Activated naive CD4-positive, alpha-beta T cell treated with anti-CD3 and anti-CD28 coated beads, Interleukin-2, amount 10 ng/mL, durations not matched to agents 7 days and 5 days (primary cell): ENCODE measurements around the gene ITPR2.
"Not testable (repeated sequence)": the region's sequence is repeated elsewhere in the genome, so short reads cannot be mapped to it uniquely, and the experiment has no call there.

Experiments
- CTCF ChIA-PET: fragments of 350-600 bp; sonication (Branson Sonifier 250); formaldehyde crosslinking; loops from one replicate; lab custom pipeline; 2021; ENCODE audit warnings: antibody characterized with exemption; lab: Charles Lee
- DNase-seq: peaks from one replicate; pipeline ENCODE4 v3.0.0-alpha.2; 2020
- H3K27ac Mint-ChIP-seq: one replicate; pipeline ENCODE4 v1.8.0; 2021; ENCODE audit warnings: mild to moderate bottlenecking, moderate library complexity, mixed read lengths
- H3K27me3 Mint-ChIP-seq: one replicate; pipeline ENCODE4 v1.8.0; 2021; ENCODE audit warnings: mild to moderate bottlenecking, mixed read lengths
- H3K36me3 Mint-ChIP-seq: one replicate; pipeline ENCODE4 v1.8.0; 2021; ENCODE audit warnings: mixed read lengths
- H3K4me1 Mint-ChIP-seq: one replicate; pipeline ENCODE4 v1.8.0; 2021; ENCODE audit warnings: mixed read lengths
- H3K4me3 Mint-ChIP-seq: one replicate; pipeline ENCODE4 v1.8.0; 2021; ENCODE audit warnings: mild to moderate bottlenecking, moderate library complexity, mixed read lengths
- H3K9me3 Mint-ChIP-seq: one replicate; pipeline ENCODE4 v1.8.0; 2021; ENCODE audit warnings: mixed read lengths

Gene ITPR2

DNA sequence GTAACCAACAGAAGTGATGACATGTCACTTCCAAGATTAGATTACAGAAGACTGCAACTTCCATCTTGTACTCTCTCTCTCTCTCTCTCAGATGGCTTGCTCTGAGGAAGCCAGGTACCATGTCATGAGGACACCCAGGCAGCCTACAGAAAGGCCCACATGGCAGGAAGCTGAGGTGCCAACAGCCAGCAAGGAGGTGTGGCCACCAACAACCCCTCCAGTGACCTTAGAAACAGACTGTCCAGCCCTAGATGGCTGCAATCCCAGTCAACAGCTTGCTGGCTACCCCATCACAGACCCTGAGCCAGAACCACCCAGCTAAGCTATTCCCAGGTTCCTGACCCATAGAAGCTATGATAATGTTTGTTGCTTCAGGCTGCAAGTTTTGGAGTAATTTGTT is 178.4 kb downstream of the ITPR2 start:
- Mint-ChIP-seq H3K36me3 (peaks cover 53% of the 10 kb centered on the region), H3K27ac (no peak overlapping the region), H3K27me3 (no peaks in the 10 kb centered on the region), H3K4me3 (no peak overlapping the region), H3K4me1 (no peaks in the 10 kb centered on the region), H3K9me3 (no peaks in the 10 kb centered on the region)
- CTCF ChIA-PET: no interaction called here
- DNase-seq: no peak

DNA sequence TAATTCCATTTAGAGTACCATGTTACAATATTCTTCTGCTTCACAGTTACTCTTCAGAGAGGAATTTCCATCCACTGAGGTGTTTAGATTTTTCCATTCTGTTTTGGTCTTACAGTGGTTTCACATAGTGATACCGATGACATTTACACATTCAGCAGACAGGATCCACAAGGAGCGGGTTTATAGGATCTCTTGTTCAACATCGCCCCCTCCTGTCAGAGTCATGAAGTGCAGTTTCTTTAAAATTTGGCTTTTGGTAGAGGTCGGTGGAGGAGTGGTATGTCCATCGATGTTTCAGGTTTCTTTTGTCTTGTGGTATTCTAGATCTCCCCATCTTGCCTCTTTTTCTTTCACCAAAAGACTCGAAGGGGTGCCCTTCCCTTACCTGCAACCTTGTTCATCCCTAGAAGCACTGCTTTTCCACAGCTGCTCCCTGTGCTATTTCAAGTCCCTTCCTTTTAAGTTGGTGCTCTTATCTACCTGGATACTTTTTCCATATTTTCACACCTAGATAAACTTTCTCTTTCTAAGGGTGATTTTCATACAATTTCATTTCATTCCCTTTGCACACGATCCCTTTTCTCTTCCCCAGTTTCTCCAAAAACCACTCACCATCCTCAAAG is 181.3 kb downstream of the ITPR2 start:
- CTCF ChIA-PET: interaction anchor here (0.7 to 2.2 kb wide), 13 partner anchors 15 to 554 kb away, joined by 3 to 12 read pairs (median 4); no protein-coding TSS in a partner anchor
- Mint-ChIP-seq H3K27ac (no peak overlapping the region), H3K27me3 (no peaks in the 10 kb centered on the region), H3K4me1 (no peaks in the 10 kb centered on the region), H3K36me3 (peaks cover 42% of the 10 kb centered on the region), H3K9me3 (no peaks in the 10 kb centered on the region), H3K4me3 (no peak overlapping the region)
- peak; percentile 62 for DNase-seq

- CTCF ChIA-PET: interaction anchor here (0.8 to 2.2 kb wide), 5 partner anchors 15 to 553 kb away, joined by 3 to 12 read pairs (median 5); no protein-coding TSS in a partner anchor
- Mint-ChIP-seq H3K27ac (no peak overlapping the region), H3K36me3 (peaks cover 38% of the 10 kb centered on the region), H3K27me3 (no peaks in the 10 kb centered on the region), H3K4me3 (no peak overlapping the region), H3K4me1 (no peaks in the 10 kb centered on the region), H3K9me3 (no peaks in the 10 kb centered on the region)
- no peak for DNase-seq
Observed at GRCh38 chr12:26651036-26651435, 182.0 kb downstream of the ITPR2 start.

GRCh38 chr12:26648999-26649398 is 184.0 kb downstream of the ITPR2 start:
- H3K4me3 Mint-ChIP-seq: no peak overlapping the region
- no peak for DNase-seq
- peaks cover 26% of the 10 kb centered on the region for H3K36me3 Mint-ChIP-seq
- H3K27ac Mint-ChIP-seq: no peak overlapping the region
- CTCF ChIA-PET: no interaction called here
- H3K27me3 Mint-ChIP-seq: no peaks in the 10 kb centered on the region
- H3K9me3 Mint-ChIP-seq: no peaks in the 10 kb centered on the region
- no peaks in the 10 kb centered on the region for H3K4me1 Mint-ChIP-seq

- DNase-seq: no peak
- no peak overlapping the region for H3K27ac Mint-ChIP-seq
- CTCF ChIA-PET: no interaction called here
- no peak overlapping the region for H3K4me3 Mint-ChIP-seq
- peaks cover 22% of the 10 kb centered on the region for H3K36me3 Mint-ChIP-seq
- H3K27me3 Mint-ChIP-seq: no peaks in the 10 kb centered on the region
- H3K9me3 Mint-ChIP-seq: no peaks in the 10 kb centered on the region
- H3K4me1 Mint-ChIP-seq: no peaks in the 10 kb centered on the region
Observed at GRCh38 chr12:26648584-26648983, 184.4 kb downstream of the ITPR2 start.

DNA sequence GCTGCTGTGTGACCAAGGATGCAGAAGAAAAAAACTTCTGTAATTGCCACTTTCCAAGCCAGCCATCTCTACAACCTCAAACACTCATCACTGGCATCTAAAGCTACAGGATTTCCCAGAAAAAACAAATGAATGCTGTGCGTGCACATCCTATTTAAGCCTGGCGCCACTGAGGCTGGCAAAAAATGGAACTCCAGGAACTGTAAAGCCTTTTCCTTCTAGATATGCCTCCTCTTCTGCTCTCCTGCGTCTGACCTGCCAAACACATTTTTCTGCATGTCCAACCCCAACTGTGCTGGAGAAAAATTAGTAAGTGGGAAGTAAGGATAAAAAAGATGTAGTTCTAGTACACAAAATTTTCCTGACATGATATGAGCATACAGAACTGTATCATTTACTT is 184.9 kb downstream of the ITPR2 start:
- Mint-ChIP-seq H3K36me3 (peaks cover 22% of the 10 kb centered on the region), H3K9me3 (no peaks in the 10 kb centered on the region), H3K27me3 (no peaks in the 10 kb centered on the region), H3K4me3 (no peak overlapping the region), H3K27ac (no peak overlapping the region), H3K4me1 (no peaks in the 10 kb centered on the region)
- CTCF ChIA-PET: no interaction called here
- DNase-seq: no peak

DNA sequence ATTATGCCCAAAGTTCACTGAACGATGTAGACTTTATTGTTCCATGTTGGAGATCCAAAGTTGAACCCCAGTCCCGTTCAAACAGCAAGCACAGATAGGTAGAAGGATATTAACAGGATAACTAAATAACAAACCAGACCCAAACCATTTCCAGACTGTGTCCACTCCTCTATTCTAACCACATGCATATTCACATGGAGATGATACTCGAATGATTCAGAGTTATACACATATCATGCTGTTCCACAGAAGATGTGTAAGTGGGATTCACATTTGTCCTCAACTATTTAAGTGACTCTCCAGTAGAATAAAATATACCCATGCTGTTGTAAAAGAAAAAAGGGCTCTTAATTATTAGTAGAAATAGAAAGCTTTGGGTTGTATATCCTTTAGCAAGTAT is 185.9 kb downstream of the ITPR2 start:
- Mint-ChIP-seq H3K9me3 (no peaks in the 10 kb centered on the region), H3K27me3 (no peaks in the 10 kb centered on the region), H3K4me3 (no peak overlapping the region), H3K4me1 (no peaks in the 10 kb centered on the region), H3K27ac (no peak overlapping the region), H3K36me3 (peaks cover 15% of the 10 kb centered on the region)
- DNase-seq: no peak
- CTCF ChIA-PET: interaction anchor here (0.7 kb wide), 1 partner anchor 528 kb away, joined by 4 read pairs; no protein-coding TSS in a partner anchor

DNA sequence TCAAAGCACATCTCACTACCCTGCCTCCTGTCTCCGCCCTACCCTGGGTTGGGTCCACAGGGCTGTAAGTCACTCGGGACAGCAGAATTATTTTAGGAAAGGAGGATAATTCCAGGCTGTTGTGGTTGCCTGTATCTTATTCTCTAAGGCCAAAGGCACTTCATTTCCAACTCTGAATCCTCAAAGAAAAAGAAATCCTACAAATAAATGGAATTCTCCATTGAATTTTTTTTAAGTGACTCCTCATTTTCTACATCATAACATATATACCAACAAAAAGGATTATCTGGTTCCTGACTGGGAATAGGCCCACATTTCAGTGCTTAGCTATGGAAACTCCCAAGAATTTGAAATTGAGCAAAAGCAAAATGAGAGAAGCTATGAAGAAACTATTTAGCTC is 186.4 kb downstream of the ITPR2 start:
- Mint-ChIP-seq H3K4me1 (no peaks in the 10 kb centered on the region), H3K36me3 (peaks cover 10% of the 10 kb centered on the region), H3K9me3 (no peaks in the 10 kb centered on the region), H3K27me3 (no peaks in the 10 kb centered on the region), H3K27ac (no peak overlapping the region), H3K4me3 (no peak overlapping the region)
- DNase-seq: no peak
- CTCF ChIA-PET: no interaction called here

DNA sequence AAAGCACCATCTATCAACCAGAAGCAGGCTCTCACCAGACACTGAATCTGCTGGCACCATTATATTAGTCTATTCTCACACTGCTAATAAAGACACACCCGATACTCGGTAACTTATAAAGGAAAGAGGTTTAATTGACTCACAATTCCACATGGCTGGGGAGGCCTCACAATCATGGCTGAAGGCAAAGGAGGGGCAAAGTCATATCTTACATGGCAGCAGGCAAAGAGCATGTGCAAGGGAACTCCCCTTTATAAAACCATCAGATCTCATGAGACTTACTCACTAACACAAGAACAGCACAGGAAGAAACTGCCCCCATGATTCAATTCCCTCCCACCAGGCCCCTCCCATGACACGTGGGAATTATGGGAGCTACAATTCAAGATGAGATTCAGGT is 188.6 kb downstream of the ITPR2 start:
- CTCF ChIA-PET, DNase-seq, H3K4me1 Mint-ChIP-seq, H3K27me3 Mint-ChIP-seq, H3K9me3 Mint-ChIP-seq, H3K4me3 Mint-ChIP-seq, H3K27ac Mint-ChIP-seq, H3K36me3 Mint-ChIP-seq: not testable (repeated sequence)

GRCh38 chr12:26643532-26644315 is 189.3 kb downstream of the ITPR2 start:
- no peak overlapping the region for H3K4me3 Mint-ChIP-seq
- CTCF ChIA-PET: no interaction called here

DNA sequence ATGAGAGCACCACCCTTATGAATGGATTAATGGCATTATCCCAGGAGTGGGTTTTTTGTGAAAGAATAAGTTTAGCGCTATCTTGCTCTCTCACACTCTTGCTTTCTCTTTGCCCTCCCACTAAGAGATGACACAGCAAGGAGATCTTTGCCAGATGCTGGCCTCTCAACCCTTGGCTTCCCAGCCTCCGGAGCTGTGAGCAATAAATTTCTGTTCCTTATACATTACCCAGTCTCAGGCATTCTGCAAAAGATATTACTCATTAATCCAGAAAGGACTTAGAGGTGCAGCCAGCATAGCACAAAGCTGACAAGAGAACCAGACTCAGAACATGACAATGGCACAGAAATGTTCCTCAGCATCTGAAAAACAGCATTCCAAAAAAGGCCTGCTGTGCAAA is 190.6 kb downstream of the ITPR2 start:
- no peak for DNase-seq

More at GRCh38 chr12:26643532-26644315, 189.3 kb downstream of the ITPR2 start:
- H3K4me1 Mint-ChIP-seq: no peaks in the 10 kb centered on the region
- H3K27me3 Mint-ChIP-seq: no peaks in the 10 kb centered on the region
- no peak overlapping the region for H3K27ac Mint-ChIP-seq
- no peaks in the 10 kb centered on the region for H3K9me3 Mint-ChIP-seq
- no peaks in the 10 kb centered on the region for H3K36me3 Mint-ChIP-seq
- no peak for DNase-seq

GRCh38 chr12:26636710-26637328 is 196.2 kb downstream of the ITPR2 start:
- Mint-ChIP-seq H3K4me3 (no peak overlapping the region), H3K36me3 (no peaks in the 10 kb centered on the region), H3K9me3 (no peaks in the 10 kb centered on the region), H3K4me1 (no peaks in the 10 kb centered on the region), H3K27ac (no peak overlapping the region), H3K27me3 (no peaks in the 10 kb centered on the region)
- DNase-seq: no peak
- CTCF ChIA-PET: interaction anchor here (2.2 kb wide), 1 partner anchor 15 kb away, joined by 5 read pairs; no protein-coding TSS in a partner anchor

More for the DNA sequence above, 190.6 kb downstream of the ITPR2 start:
- CTCF ChIA-PET: no interaction called here
- no peak overlapping the region for H3K27ac Mint-ChIP-seq
- H3K9me3 Mint-ChIP-seq: no peaks in the 10 kb centered on the region
- H3K4me1 Mint-ChIP-seq: no peaks in the 10 kb centered on the region
- no peaks in the 10 kb centered on the region for H3K36me3 Mint-ChIP-seq
- H3K27me3 Mint-ChIP-seq: no peaks in the 10 kb centered on the region
- H3K4me3 Mint-ChIP-seq: no peak overlapping the region

DNA sequence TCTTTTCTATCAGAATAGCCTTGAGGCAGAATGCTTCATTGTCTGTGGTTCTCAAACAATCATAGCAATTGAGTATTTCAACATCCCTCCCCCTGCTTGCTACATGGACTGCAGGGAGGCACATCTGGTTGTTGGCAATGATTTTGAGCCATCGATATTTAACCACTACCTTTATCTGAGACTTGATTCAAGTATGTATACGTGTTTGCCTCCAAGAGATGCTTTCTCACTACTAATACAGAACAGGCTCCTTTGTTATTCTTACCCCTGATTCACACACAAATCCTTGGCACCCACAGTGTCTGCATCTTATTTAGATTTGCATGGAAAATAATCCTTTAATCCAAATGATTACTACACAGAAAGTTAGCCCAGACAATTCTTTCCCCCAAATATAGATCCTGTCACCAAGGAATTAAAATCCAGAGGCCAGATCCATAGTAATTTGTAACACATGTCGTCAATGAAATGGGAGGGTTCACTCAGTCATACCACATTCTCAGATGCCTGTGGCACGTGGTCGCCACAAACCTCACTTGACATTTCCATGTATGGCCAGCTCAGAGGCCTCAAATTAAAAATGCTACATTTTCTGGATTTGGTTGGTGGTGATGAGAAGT is 199.3 kb downstream of the ITPR2 start:
- CTCF ChIA-PET: interaction anchor here (1.3 kb wide), 1 partner anchor 12 kb away, joined by 5 read pairs; no protein-coding TSS in a partner anchor
- no peak for DNase-seq
- H3K4me3 Mint-ChIP-seq: no peak overlapping the region

DNA sequence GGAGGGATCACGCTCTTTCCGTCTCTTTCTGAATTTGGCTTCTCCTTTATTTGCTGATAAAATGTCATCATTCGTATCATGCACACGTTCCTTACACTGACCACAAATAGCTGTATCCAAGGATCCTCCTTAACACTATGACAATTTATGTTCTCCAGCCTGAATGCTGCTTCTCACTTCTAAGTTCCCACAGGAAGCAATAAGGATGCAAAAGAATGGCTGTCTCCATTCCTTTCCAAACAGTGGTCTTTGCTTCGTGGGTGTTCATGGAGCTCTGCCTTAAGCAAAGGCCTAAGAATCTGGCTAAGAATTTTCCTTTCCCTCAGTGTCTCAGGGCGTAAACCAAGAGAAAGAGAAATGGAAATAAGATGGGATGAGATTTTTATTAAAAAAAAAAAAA is 200.2 kb downstream of the ITPR2 start:
- H3K4me1 Mint-ChIP-seq: no peaks in the 10 kb centered on the region
- H3K9me3 Mint-ChIP-seq: no peaks in the 10 kb centered on the region
- CTCF ChIA-PET: interaction anchor here (0.9 to 1.8 kb wide), 3 partner anchors 8 to 19 kb away, joined by 3 to 4 read pairs (median 3); no protein-coding TSS in a partner anchor
- H3K27ac Mint-ChIP-seq: no peak overlapping the region
- H3K27me3 Mint-ChIP-seq: no peaks in the 10 kb centered on the region
- H3K4me3 Mint-ChIP-seq: no peak overlapping the region
- DNase-seq: no peak
- peaks cover 3% of the 10 kb centered on the region for H3K36me3 Mint-ChIP-seq

More for the DNA sequence above, 199.3 kb downstream of the ITPR2 start:
- no peaks in the 10 kb centered on the region for H3K36me3 Mint-ChIP-seq
- no peaks in the 10 kb centered on the region for H3K4me1 Mint-ChIP-seq
- no peaks in the 10 kb centered on the region for H3K27me3 Mint-ChIP-seq
- H3K27ac Mint-ChIP-seq: no peak overlapping the region
- H3K9me3 Mint-ChIP-seq: no peaks in the 10 kb centered on the region
